GM18867 (cell line): Measurements from ENCODE around the gene PGK1.
"Not testable (repeated sequence)": the region's sequence is repeated elsewhere in the genome, so short reads cannot be mapped to it uniquely, and the experiment has no call there.

Experiments
- ATAC-seq: cut with Tn5 transposase; IDR thresholded peaks from one replicate; pipeline ENCODE4 v1.9.1; 2021; ENCODE audit warnings: mild to moderate bottlenecking, moderate library complexity; ENCODE audit not compliant: unreplicated experiment

PGK1 gene

DNA sequence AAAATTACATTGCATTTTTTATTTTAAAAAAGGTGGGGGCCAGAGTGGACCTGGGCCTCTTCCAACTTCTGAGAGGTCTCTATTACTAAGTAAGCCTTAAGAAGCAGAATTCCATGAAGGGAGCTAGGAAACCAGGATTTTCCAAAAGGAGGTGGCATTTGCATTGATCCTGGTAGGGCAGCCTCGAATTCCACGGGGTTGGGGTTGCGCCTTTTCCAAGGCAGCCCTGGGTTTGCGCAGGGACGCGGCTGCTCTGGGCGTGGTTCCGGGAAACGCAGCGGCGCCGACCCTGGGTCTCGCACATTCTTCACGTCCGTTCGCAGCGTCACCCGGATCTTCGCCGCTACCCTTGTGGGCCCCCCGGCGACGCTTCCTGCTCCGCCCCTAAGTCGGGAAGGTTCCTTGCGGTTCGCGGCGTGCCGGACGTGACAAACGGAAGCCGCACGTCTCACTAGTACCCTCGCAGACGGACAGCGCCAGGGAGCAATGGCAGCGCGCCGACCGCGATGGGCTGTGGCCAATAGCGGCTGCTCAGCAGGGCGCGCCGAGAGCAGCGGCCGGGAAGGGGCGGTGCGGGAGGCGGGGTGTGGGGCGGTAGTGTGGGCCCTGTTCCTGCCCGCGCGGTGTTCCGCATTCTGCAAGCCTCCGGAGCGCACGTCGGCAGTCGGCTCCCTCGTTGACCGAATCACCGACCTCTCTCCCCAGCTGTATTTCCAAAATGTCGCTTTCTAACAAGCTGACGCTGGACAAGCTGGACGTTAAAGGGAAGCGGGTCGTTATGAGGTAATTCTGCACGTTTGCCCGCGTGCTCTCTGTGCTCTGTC is at the start of gene PGK1:
TSS of gene PGK1 (plus strand) at position 626 of the 824 bp plus-strand sequence. CDS start at position 719, 93 bp downstream.
- ATAC-seq: peak; percentile 94

DNA sequence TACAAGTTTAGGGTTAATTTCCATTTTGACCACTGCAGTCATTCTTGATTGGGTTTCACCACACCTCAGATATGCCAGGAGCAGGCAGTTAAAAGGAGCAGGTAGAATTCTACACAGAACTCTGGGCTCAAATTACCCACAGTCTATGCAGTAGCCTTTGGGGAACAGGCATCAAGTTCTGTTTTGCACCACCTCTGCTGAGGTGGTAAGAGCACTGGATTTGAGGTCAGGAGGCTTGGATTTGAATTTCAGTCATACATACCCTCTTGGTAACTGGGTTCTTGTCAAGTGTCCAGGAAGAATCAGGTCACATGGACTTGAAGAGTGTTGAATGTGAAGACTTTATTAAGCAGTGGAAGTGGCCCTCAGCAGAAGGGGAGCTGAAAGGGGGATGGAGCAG is 40.4 kb upstream of the PGK1 start:
- ATAC-seq: no peak

DNA sequence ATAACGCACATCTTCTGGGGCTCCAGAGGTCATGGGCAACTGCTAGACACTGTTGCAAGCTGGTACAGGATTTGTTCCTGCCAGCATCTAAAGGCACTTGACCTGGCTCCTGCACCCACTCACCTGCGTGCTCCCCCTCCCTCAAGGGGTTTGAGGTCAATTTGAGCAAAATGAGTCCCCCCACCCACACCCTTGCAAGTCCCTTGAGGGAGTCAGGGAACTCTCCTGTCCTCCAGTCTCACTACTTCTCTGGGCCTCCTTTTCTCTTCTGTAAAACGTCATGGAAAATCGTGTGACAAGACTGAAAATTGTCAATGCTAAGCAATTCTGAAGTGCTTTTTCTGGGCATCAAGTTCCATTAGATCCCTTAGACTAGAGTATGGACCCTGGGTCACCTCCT is 39.9 kb upstream of the PGK1 start:
- ATAC-seq: no peak

DNA sequence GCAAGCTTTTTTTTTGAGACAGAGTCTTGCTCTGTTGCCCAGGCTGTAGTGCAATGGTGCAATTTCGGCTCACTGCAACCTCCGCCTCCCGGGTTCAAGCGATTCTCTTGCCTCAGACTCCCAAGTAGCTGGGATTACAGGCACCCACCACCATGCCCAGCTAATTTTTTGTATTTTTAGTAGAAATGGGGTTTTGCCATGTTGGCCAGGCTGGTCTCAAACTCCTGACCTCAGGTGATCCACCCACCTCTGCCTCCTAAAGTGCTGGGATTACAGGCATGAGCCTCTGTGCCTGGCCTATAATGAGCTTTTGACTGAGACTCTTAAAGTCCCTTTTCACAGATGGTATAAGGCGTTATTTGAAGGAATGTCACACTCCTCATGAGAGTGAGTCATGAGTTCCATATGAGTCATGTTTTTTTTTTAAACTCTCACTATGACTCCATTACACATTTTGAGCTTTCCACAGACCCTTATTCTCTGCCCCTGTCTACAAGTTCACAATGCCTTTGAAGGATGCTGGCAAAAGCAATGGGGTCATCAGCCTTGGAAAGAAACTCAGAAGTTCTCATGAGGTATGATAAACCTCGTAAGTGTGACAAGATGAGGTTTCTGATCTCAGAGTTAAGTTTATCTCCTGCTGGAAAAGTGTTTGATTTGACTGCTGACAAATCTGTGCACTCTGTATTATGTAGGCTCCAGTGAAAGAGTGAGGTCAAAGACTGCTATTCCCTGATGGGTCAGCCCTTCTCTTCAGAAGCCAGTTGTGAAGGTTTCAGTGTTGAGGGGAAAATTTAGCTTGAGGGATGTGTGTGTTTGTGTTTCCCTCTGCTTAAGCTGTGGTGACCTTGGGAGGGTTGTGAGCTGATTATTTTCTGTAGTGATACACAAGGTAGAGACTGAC is 39.1 kb upstream of the PGK1 start:
- ATAC-seq: peak; percentile 83

DNA sequence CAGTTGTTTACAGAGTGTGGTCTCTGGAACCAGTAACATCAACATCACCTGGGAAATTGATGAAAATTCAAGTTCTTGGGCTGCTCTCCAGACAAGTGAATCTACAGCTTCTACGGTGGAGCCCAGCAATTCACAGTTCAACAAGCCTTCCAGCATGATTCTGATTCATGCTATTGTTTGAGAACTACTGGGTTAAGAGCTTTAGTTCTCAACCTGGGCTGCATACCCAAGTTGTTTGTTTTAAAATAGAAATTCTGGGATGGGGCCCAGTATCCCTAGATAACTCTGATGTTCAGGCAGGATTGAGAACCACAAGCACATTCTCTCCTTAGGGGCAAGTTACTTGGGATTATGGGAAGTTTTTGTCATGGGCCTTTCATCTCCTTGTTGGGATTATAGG is 37.9 kb upstream of the PGK1 start:
- no peak for ATAC-seq

DNA sequence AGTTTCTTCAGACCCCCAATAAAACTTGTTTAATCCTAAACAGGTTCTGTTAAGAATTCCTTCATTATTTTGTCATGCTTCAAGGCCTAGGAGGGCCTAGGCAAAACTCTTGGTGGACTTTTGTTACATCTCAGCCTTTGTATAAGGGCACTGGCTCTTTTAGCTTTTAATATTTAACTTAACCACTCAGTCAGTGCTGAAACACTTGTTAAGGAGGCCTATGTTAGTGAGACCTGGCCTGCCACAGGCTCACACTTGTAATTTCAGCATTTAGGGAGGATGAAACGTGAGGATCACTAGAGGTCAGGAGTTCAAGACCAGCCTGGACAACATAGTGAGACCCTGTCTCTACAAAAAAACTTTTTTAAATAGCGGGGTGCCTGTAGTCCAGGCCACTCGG is 32.7 kb upstream of the PGK1 start:
- no peak for ATAC-seq

DNA sequence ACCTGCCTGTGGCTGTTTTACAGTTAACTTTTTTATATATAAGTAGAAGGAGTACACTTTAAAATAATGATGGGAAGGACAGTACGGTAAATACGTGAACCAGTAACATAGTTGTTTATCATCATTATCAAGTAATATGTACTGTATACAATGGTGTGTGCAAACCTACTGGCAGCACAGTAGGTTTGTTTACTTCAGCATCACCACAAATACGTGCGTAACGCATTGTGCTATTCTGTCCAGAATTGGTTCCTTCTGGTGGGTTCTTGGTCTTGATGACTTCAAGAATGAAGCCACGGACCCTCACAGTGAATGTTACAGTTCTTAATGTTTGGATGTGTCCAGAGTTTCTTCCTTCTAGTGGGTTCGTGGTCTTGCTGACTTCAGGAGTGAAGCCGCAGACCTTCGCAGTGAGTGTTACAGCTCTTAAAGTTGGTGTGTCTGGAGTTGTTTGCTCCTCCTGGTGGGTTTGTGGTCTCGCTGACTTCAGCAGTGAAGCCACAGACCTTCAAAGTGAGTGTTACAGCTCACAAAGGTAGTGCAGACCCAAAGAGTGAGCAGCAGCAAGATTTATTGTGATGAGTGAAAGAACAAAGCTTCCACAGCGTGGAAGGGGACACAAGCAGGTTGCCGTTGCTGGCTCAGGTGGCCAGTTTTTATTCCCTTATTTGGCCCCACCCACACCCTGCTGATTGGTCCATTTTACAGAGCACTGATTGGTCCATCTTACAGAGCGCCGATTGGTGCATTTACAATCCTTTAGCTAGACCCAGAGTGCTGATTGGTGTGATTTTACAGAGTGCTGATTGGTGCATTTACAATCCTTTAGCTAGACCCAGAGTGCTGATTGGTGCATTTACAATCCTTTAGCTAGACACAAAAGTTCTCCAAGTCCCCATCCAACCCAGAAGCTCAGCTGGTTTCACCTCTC is 30.6 kb upstream of the PGK1 start:
- ATAC-seq: not testable (repeated sequence)

DNA sequence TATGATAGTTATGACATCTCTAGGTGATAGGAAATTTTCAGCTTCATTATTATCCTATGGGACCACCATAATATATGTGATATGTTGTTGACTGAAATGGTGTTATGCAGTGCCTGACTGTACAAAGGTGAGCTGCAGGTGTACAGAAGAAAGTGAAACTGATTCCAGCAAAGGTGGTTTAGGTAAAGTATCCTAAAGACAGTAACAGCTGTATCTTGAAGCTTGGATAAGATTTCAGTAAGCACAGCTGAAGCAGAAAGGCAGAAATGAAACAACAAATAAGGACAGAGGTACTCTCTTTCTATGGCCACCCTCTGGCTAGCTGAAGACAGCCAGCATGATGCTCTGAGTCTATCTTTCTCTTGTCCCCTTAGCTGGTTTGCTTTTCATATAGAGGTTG is 30.0 kb upstream of the PGK1 start:
- ATAC-seq: peak; percentile 51

DNA sequence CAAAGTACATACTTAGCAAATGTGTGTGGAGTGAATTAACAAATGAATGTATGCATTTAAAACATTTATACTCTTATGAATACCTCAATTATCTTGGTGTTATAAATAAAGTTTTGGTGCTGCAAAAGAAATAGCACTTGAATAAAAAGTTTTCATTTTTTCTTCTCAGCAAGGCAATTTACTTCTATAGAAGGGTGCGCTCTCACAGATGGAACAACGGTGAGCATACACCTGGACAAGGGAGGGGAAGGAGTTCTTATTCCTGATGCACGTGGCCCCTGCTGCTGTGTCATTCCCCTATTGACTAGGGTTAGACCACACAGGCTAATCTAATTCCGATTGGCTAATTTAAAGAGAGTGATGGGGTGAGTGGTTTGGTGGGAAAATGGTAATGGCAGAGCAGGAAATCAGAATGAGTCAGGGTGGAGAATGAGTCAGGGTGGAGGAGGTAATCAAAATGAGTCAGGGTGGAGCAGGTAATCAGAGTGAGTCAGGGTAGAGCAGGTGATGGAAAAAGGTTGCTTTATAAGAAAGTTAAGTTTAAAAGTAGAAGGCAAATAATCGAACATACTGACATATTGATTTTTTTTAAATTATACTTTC is 28.2 kb upstream of the PGK1 start:
- ATAC-seq: no peak

DNA sequence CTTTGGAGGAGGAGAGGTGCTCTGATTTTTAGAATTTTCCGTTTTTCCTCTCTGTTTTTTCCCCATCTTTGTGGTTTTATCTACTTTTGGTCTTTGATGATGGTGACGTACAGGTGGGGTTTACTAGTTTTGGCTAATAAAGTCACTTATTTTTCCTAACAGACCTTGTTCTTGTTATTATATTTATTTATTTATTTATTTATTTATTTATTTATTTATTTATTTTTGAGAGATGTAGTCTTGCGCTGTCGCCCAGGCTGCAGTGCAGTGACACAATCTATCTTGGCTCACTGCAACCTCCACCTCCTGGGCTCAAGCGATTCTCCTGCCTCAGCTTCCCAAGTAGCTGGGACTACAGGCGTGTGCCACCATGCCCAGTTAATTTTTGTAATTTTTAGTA is 22.6 kb upstream of the PGK1 start:
- ATAC-seq: not testable (repeated sequence)

DNA sequence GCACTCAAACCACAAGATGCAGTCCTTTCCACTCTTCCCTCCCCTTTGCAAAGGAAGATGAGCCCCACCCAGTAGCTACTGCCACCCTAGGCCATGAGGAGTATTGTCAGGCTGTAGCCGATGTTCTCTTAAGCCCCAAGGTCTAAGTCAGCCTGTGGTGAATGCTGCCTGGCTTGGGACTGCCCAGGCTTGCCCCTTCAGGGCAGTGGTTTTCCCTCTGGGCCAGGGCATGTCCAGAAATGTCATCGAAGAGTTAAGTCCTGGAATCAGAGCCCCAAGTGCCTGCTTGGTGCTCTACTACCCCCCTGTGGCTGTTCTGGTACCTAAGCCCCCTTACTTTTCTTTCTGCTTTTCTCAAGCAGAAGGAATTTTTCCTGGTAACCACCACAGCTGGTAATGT is 11.8 kb upstream of the PGK1 start:
- peak; percentile 83 for ATAC-seq

DNA sequence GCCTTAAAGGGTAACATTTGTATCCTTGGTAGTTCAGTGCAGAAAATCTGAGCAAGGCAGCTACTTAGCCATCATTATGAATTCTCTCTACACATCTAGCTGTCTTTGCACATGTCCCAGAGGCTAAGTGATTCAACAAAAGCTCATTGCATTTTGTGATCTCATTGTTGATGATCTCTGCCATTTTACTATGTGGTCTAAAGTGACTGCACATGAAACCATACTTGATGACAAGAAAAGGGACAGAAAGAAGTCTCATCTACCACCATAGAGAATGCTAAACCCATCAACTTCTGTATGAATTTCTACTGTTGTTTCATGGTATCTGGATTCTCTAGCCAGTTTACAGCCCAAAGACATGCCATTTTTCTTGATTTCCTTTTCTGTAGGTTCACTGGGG is 5.9 kb upstream of the PGK1 start:
- ATAC-seq: no peak

DNA sequence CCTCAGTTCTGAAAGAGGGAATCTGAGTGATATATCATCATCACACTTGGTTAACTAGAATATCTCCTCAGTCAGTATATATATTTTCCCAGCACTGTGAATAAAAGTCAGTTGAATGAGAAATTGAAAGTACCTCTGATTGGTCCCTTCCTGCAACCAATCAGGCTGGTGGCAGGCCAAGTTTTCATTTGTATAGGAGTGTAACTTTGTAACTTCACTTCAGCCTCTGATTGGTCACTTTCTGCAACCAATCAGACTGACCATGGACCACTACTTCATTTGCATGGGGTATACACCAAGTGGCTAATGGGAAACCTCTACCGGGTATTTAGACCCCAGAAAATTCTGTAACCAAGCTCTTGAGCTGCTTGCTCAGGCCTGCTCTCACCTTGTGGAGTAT is 2.0 kb upstream of the PGK1 start:
- no peak for ATAC-seq

DNA sequence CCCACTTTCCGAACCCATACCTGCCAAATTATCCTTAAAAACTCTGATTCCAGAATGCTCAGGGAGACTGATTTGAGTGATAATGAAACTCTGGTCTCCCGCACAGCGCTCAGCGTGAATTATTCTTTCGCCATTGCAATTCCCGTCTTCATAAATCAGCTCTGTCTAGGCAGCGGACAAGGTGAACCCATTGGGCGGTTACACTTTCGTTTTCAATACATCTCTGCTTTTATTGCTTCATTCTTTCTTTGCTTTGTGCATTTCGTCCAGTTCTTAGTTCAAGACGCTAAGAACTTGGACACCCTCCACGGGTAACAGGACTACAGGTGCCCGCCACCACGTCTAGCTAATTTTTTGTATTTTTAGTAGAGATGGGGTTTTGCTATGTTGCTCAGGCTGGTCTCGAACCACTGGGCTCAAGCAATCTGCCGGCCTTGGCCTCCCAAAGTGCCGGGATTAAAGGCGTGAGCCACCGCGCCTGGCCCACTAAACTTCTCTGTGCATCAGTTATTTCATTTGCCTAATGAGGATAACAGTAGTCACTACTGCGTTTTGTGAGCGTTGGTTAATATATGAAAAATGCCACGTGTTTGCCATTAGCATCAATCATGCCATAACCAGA is 936 bp upstream of the PGK1 start:
- ATAC-seq: no peak

DNA sequence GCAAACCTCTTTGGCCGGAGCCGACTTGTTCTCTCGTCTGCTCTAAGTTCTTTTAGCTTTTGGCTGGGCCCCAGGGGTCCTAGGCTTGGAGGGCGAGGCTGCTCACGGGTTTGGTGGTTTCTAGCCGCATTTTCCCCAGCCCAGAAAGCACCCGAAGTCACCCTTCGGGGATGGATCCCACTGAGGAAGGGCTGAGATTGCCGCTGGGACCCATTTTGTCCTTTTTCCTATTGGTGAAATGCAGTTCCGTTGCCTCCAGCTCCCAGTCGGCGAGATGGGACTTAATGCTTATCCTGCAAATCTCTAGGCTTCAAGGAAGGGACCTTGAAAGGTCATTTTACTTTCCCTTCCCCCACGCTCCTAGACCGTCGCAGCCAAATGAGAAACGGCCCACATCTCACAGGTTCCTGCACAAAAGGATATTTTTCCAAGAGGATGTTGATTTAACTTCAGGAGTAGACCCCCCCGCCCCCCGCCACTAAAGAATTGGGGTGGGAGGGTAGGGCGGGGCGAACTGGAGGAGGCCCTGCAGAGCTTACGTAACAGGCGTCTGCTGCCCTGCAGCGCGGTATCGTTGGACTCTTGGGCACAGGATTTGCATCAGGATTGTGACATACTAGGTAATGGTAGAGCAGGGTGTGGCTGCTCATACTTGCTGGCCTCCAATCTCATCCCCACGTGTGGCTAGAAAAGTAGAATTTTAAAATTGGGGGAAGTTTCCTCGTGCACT is 564 bp downstream of the PGK1 start:
- ATAC-seq: peak; percentile 30

DNA sequence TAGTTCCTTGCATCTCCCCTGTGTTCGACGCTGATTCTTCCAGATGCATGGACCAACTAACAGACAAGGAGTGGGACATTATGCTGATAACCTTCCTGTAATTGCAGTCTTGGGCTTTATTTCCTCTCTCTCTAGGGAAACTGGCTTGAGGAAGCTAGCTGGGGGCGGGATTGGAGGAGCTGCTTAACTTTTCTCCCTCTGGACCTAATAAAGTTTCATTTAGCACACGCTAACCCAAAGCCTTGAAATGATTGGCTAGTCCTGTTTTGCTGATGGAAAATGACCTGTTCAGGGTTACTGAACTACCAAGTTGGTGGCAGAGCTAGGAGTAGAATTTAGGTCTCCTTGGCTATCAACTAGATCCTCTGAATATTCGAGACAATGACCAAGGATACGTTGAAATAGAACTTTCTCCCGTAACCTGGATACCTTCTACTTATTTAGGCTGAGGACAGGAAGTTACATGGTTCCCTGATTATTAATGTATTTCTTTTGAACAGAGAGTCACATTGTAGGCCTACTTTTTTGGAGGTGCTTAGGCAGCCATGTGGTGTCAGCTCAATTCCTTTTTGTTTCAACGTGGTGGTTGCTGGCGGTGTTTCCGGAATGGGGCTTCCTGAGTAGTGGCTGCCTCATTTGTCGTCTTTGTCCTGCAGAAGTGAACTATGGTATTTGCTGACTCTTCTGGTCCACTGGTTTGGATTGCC is 2.0 kb downstream of the PGK1 start:
- no peak for ATAC-seq

DNA sequence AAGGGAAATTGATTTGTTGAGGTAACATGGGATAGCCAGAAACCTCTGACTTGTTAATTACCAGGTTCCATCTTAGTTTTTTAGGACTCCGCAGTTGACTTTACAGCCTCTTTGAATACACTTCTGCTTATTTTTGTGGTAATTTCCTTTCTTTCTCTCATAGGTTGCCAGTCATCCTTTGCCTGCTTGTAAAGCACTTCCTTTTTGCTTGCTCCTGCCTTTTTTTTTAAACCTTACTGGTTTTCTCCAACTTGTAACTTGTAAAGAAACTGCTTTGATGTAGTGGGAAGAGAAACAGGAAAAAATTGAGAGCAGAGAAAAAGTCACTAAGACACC is 2.6 kb downstream of the PGK1 start:
- no peak for ATAC-seq

DNA sequence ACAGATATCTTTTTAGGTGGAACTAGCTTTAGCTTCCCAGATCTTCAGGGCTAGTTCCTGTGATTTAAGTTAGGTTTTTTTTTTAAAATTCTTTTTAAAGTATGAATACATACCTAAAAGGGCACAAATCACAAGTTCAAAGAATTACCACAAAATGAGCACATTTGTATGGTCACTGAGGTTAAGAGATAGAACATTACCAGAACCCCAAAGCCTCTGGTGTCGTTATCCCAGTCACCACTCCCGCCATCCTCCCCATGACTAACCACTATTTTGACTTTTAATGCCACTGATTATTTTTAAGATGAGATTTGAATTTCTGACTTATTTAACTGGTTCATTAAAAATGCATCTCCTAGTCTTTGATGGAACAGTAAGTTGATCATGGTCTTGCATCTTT is 5.4 kb downstream of the PGK1 start:
- ATAC-seq: no peak
